ENCODE measurements around the gene SURF6.

DNA sequence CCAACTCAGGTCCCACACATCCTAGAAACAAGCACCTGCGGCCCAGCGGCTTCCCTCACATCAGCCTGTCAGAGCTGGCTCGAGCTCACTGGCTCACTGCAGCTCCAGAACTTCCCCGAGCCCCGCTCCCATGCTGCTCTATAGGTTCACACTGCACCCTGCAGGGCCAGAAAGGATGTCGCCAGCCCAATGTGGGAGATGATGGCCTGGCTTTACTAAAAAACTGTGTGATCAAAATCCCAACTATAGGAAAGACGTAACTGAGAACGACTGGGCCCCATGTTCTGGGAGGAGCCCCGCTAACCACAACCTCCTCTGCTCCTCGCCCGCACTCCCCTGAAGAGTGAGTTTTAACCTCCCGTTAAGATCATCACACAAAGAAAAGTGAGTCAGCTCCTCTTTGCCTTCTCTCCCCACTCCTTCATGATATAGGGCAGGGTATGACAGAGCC lies 35.3 kb upstream of the SURF6 start:
- TF ChIP-seq ZNF239 (tag by site-specific recombination; IDR thresholded peaks at IDR 0.05) (no peak), TRIM28 (IDR thresholded peaks at IDR 0.05; ENCODE audit: borderline replicate concordance, low read length) (no peak), ZNF610 (tag by site-specific recombination; IDR thresholded peaks at IDR 0.05; ENCODE audit: borderline replicate concordance) (no peak), REPIN1 (tag by site-specific recombination; IDR thresholded peaks at IDR 0.05; ENCODE audit: low read depth) (no peak), ZBTB7A (tag by site-specific recombination; IDR thresholded peaks at IDR 0.05; ENCODE audit: low read depth) (no peak), ZNF561 (tag by site-specific recombination; IDR thresholded peaks at IDR 0.05; ENCODE audit: borderline replicate concordance) (no peak), ZNF654 (tag by site-specific recombination; IDR thresholded peaks at IDR 0.05; ENCODE audit: low read depth) (no peak), ZNF121 (tag by site-specific recombination; IDR thresholded peaks at IDR 0.05) (no peak)
- TF ChIP-seq, protein P1, sequence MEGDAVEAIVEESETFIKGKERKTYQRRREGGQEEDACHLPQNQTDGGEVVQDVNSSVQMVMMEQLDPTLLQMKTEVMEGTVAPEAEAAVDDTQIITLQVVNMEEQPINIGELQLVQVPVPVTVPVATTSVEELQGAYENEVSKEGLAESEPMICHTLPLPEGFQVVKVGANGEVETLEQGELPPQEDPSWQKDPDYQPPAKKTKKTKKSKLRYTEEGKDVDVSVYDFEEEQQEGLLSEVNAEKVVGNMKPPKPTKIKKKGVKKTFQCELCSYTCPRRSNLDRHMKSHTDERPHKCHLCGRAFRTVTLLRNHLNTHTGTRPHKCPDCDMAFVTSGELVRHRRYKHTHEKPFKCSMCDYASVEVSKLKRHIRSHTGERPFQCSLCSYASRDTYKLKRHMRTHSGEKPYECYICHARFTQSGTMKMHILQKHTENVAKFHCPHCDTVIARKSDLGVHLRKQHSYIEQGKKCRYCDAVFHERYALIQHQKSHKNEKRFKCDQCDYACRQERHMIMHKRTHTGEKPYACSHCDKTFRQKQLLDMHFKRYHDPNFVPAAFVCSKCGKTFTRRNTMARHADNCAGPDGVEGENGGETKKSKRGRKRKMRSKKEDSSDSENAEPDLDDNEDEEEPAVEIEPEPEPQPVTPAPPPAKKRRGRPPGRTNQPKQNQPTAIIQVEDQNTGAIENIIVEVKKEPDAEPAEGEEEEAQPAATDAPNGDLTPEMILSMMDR (tag by site-specific recombination; IDR thresholded peaks at IDR 0.05) = no peak
- TF ChIP-seq, protein P2, sequence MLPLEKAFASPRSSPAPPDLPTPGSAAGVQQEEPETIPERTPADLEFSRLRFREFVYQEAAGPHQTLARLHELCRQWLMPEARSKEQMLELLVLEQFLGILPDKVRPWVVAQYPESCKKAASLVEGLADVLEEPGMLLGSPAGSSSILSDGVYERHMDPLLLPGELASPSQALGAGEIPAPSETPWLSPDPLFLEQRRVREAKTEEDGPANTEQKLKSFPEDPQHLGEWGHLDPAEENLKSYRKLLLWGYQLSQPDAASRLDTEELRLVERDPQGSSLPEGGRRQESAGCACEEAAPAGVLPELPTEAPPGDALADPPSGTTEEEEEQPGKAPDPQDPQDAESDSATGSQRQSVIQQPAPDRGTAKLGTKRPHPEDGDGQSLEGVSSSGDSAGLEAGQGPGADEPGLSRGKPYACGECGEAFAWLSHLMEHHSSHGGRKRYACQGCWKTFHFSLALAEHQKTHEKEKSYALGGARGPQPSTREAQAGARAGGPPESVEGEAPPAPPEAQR (tag by site-specific recombination; IDR thresholded peaks at IDR 0.05) = no peak
- TF ChIP-seq, protein P3, sequence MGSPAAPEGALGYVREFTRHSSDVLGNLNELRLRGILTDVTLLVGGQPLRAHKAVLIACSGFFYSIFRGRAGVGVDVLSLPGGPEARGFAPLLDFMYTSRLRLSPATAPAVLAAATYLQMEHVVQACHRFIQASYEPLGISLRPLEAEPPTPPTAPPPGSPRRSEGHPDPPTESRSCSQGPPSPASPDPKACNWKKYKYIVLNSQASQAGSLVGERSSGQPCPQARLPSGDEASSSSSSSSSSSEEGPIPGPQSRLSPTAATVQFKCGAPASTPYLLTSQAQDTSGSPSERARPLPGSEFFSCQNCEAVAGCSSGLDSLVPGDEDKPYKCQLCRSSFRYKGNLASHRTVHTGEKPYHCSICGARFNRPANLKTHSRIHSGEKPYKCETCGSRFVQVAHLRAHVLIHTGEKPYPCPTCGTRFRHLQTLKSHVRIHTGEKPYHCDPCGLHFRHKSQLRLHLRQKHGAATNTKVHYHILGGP (tag by site-specific recombination; IDR thresholded peaks at IDR 0.05) = no peak
- TF ChIP-seq, protein P4, sequence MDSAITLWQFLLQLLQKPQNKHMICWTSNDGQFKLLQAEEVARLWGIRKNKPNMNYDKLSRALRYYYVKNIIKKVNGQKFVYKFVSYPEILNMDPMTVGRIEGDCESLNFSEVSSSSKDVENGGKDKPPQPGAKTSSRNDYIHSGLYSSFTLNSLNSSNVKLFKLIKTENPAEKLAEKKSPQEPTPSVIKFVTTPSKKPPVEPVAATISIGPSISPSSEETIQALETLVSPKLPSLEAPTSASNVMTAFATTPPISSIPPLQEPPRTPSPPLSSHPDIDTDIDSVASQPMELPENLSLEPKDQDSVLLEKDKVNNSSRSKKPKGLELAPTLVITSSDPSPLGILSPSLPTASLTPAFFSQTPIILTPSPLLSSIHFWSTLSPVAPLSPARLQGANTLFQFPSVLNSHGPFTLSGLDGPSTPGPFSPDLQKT (IDR thresholded peaks at IDR 0.05; ENCODE audit: borderline replicate concordance, low read depth, low read length) = no peak
- TF ChIP-seq, protein P5, sequence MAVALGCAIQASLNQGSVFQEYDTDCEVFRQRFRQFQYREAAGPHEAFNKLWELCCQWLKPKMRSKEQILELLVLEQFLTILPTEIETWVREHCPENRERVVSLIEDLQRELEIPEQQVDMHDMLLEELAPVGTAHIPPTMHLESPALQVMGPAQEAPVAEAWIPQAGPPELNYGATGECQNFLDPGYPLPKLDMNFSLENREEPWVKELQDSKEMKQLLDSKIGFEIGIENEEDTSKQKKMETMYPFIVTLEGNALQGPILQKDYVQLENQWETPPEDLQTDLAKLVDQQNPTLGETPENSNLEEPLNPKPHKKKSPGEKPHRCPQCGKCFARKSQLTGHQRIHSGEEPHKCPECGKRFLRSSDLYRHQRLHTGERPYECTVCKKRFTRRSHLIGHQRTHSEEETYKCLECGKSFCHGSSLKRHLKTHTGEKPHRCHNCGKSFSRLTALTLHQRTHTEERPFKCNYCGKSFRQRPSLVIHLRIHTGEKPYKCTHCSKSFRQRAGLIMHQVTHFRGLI (tag by site-specific recombination; IDR thresholded peaks at IDR 0.05) = peak; percentile 70
